WTC11 (cell line): Measurements from ENCODE around the gene MYOF. TPM values are rescaled to one million over a fixed set of nuclear protein-coding genes. Genes with fewer than 3 reads are reported as not detected.

Source experiments
- ATAC-seq: fragments of 200-7000 bp; cut with Tn5 transposase; 2 replicates; pipeline ENCODE4 v1.10.0; 2021; ENCODE audit warnings: mild to moderate bottlenecking, moderate library complexity
- CTCF ChIA-PET: fragments of 300-600 bp; sonication (Branson Sonifier 250); formaldehyde crosslinking; loops from one replicate; lab custom pipeline; 2021; ENCODE audit warnings: antibody characterized with exemption; lab: Charles Lee
- POLR2A ChIA-PET: fragments of 350-600 bp; sonication (Branson Sonifier 250); formaldehyde crosslinking; loops from one replicate; lab custom pipeline; 2021; ENCODE audit warnings: antibody characterized with exemption; lab: Charles Lee
- DNase-seq: peaks from one replicate; pipeline ENCODE4 v3.0.0; 2021; ENCODE audit warnings: low spot score
- H3K27ac Mint-ChIP-seq: 2 replicates; pipeline ENCODE4 v1.8.0; 2021; ENCODE audit warnings: mixed read lengths
- H3K27me3 Mint-ChIP-seq: 2 replicates; pipeline ENCODE4 v1.8.0; 2021; ENCODE audit warnings: low read depth, mild to moderate bottlenecking, moderate library complexity, mixed read lengths
- H3K36me3 Mint-ChIP-seq: 2 replicates; pipeline ENCODE4 v1.8.0; 2021; ENCODE audit warnings: mixed read lengths
- H3K4me1 Mint-ChIP-seq: 2 replicates; pipeline ENCODE4 v1.8.0; 2022; ENCODE audit warnings: mixed read lengths
- H3K4me3 Mint-ChIP-seq: 2 replicates; pipeline ENCODE4 v1.8.0; 2021; ENCODE audit warnings: mild to moderate bottlenecking, moderate library complexity, mixed read lengths
- H3K9me3 Mint-ChIP-seq: 2 replicates; pipeline ENCODE4 v1.8.0; 2021; ENCODE audit warnings: mixed read lengths
- ATF1 ChIP-seq: sonication (generic); formaldehyde crosslinking; IDR thresholded peaks from 2 replicates; pipeline ENCODE4 v1.8.1; 2023; ENCODE audit warnings: mild to moderate bottlenecking, moderate library complexity, missing genetic modification reagents
- CBFB ChIP-seq: sonication (generic); formaldehyde crosslinking; IDR thresholded peaks from 2 replicates; pipeline ENCODE4 v1.8.1; 2022; ENCODE audit warnings: mild to moderate bottlenecking, low read depth, missing genetic modification reagents
- FOXP1 ChIP-seq: sonication (generic); formaldehyde crosslinking; IDR thresholded peaks from 2 replicates; pipeline ENCODE4 v1.8.0; 2022; ENCODE audit warnings: missing genetic modification reagents, mild to moderate bottlenecking, moderate library complexity, borderline replicate concordance
- GTF2I ChIP-seq: fragments of 250-450 bp; sonication (Bioruptor Pico); conservative IDR thresholded peaks from 2 replicates; pipeline ENCODE4 v1.4.0; 2021; ENCODE audit warnings: mild to moderate bottlenecking
- MXD4 ChIP-seq: fragments of 250-450 bp; sonication (Bioruptor Pico); IDR thresholded peaks from 2 replicates; pipeline ENCODE4 v1.8.0; 2021; ENCODE audit warnings: mild to moderate bottlenecking, moderate library complexity, borderline replicate concordance
- RORB ChIP-seq: fragments of 250-450 bp; sonication (Bioruptor Pico); IDR thresholded peaks from 2 replicates; pipeline ENCODE4 v1.9.0; 2021; ENCODE audit warnings: mild to moderate bottlenecking
- ZNF671 ChIP-seq: fragments of 250-450 bp; sonication (Bioruptor Pico); IDR thresholded peaks from 2 replicates; pipeline ENCODE4 v1.8.0; 2021; ENCODE audit warnings: mild to moderate bottlenecking
- total RNA-seq: library from RNA; stranded (reverse); gene quantifications from 3 replicates; pipeline ENCODE4 v1.2.3, GENCODE V29; 2021
- TF ChIP-seq, protein P1 (sequence below): fragments of 250-450 bp; sonication (Bioruptor Pico); IDR thresholded peaks from 2 replicates; pipeline ENCODE4 v1.9.0; 2021; ENCODE audit warnings: moderate library complexity, mild to moderate bottlenecking, inconsistent platforms, borderline replicate concordance
- TF ChIP-seq, protein P2 (sequence below): fragments of 250-450 bp; sonication (Bioruptor Pico); conservative IDR thresholded peaks from 2 replicates; pipeline ENCODE4 v1.9.0; 2021; ENCODE audit warnings: mild to moderate bottlenecking
- TF ChIP-seq, protein P3 (sequence below): fragments of 250-450 bp; sonication (Bioruptor Pico); IDR thresholded peaks from 2 replicates; pipeline ENCODE4 v2.1.2; 2022; ENCODE audit warnings: mild to moderate bottlenecking, moderate library complexity
- TF ChIP-seq, protein P4 (sequence below): sonication (generic); formaldehyde crosslinking; IDR thresholded peaks from 2 replicates; pipeline ENCODE4 v1.8.0; 2023; ENCODE audit warnings: missing genetic modification reagents
- TF ChIP-seq, protein P5 (sequence below): sonication (generic); formaldehyde crosslinking; IDR thresholded peaks from 2 replicates; pipeline ENCODE4 v1.8.0; 2023; ENCODE audit warnings: missing genetic modification reagents, mild to moderate bottlenecking, borderline replicate concordance
- TF ChIP-seq, protein P6 (sequence below): fragments of 250-450 bp; sonication (Bioruptor Pico); IDR thresholded peaks from 2 replicates; pipeline ENCODE4 v1.9.0; 2021; ENCODE audit warnings: mild to moderate bottlenecking, borderline replicate concordance
- TF ChIP-seq, protein P7 (sequence below): sonication (generic); formaldehyde crosslinking; IDR thresholded peaks from 2 replicates; pipeline ENCODE4 v1.8.0; 2022; ENCODE audit warnings: mild to moderate bottlenecking, missing genetic modification reagents
- TF ChIP-seq, protein P8 (sequence below): sonication (generic); formaldehyde crosslinking; IDR thresholded peaks from 2 replicates; pipeline ENCODE4 v1.8.1; 2023; ENCODE audit warnings: mild to moderate bottlenecking, missing genetic modification reagents, borderline replicate concordance
- TF ChIP-seq, protein P9 (sequence below): fragments of 250-450 bp; sonication (Bioruptor Pico); IDR thresholded peaks from 2 replicates; pipeline ENCODE4 v1.8.0; 2021; ENCODE audit warnings: mild to moderate bottlenecking

MYOF gene
- total RNA-seq, 1 experiment from 2014 or later = 1.8 TPM

DNA sequence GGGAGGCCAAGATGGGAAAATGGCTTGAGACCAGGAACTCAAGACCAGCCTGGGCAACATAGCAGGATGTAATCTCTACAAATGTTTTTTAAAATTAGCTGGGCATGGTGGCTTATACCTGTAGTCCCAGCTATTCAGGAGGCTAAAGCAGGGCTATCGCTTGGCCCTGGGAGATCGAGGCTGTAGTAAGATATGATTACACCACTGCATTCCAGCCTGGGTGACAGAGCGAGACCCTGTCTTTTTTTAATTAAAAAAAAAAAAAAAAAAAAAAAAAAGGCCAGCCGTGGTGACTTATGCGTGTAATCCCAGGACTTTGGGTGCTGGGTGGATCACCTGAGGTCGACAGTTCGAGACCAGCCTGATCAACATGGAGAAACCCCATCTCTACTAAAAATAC lies 27.4 kb downstream of the MYOF start (continued):
- TF ChIP-seq FOXP1 (CRISPR knock-in tag) = no peak
- TF ChIP-seq, protein P1, sequence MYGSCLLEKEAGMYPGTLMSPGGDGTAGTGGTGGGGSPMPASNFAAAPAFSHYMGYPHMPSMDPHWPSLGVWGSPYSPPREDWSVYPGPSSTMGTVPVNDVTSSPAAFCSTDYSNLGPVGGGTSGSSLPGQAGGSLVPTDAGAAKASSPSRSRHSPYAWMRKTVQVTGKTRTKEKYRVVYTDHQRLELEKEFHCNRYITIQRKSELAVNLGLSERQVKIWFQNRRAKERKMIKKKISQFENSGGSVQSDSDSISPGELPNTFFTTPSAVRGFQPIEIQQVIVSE (CRISPR knock-in tag) = no peak
- no peak for TF ChIP-seq RORB (CRISPR knock-in tag)
- no peak for TF ChIP-seq CBFB (CRISPR knock-in tag)
- no peak for TF ChIP-seq ATF1 (CRISPR knock-in tag)

DNA sequence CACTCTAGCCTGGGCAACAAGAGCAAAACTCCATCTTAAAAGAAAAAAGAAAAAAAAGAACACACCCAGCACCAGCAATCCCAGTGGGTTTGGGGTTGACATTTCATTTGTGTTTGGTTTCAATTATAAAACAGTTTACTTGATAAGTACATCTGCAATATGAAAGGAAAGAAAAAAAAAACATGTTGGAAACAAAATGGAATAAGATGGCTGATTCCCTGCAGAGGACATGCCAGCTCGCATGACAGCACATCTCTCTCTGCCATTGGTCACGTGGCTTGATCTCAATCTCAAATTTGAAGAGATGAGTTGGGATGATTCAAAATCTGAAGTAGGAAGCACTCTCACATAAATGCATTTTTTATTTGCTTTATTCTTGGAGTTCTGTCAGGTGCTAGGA lies 28.0 kb downstream of the MYOF start:
- ChIA-PET CTCF (no interaction called here), POLR2A (interaction anchor here (0.5 kb wide), 1 partner anchor 8 kb away, joined by 4 read pairs; no protein-coding TSS in a partner anchor)
- Mint-ChIP-seq H3K36me3 (no peaks in the 10 kb centered on the region), H3K27ac (no peak overlapping the region), H3K4me1 (peaks cover 7% of the 10 kb centered on the region; the same call in 1 of the 2 replicates), H3K27me3 (no peaks in the 10 kb centered on the region), H3K4me3 (no peak overlapping the region), H3K9me3 (no peaks in the 10 kb centered on the region)
- no peak for DNase-seq
- no peak for ATAC-seq
- TF ChIP-seq, protein P2, sequence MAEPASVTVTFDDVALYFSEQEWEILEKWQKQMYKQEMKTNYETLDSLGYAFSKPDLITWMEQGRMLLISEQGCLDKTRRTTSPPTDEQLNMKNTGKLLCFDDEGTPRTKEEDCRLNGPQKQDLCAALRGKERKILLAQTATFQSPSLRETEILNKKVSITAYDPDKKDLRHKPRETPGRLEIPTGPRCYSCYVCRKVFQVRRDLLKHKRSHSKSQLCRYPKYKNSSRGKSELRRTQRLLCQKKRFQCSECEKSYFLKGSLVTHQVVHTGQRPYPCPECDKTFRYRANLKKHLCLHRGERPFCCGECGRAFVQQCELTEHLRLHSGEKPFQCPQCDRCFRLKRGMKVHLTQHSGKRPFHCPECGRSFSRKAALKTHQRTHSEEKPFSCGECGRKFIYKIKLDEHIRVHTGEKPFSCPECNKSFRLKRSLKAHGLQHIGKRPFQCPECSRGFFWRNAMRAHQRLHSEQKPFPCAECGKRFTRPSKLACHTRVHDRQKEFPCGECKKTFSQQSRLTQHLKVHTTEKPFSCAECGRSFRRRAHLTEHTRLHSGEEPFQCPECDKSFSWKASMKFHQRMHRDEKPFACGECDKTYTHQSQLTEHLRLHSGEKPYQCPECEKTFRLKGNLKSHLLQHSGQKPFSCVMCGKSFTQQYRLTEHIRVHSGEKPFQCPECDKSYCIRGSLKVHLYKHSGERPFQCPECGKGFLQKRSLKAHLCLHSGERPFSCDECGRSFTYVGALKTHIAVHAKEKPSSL (CRISPR knock-in tag) = no peak
- TF ChIP-seq ATF1 (CRISPR knock-in tag) = no peak
- TF ChIP-seq, protein P3, sequence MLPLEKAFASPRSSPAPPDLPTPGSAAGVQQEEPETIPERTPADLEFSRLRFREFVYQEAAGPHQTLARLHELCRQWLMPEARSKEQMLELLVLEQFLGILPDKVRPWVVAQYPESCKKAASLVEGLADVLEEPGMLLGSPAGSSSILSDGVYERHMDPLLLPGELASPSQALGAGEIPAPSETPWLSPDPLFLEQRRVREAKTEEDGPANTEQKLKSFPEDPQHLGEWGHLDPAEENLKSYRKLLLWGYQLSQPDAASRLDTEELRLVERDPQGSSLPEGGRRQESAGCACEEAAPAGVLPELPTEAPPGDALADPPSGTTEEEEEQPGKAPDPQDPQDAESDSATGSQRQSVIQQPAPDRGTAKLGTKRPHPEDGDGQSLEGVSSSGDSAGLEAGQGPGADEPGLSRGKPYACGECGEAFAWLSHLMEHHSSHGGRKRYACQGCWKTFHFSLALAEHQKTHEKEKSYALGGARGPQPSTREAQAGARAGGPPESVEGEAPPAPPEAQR (CRISPR knock-in tag) = no peak
- TF ChIP-seq, protein P4, sequence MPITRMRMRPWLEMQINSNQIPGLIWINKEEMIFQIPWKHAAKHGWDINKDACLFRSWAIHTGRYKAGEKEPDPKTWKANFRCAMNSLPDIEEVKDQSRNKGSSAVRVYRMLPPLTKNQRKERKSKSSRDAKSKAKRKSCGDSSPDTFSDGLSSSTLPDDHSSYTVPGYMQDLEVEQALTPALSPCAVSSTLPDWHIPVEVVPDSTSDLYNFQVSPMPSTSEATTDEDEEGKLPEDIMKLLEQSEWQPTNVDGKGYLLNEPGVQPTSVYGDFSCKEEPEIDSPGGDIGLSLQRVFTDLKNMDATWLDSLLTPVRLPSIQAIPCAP (CRISPR knock-in tag) = no peak
- TF ChIP-seq GTF2I (CRISPR knock-in tag) = no peak
- TF ChIP-seq ZNF671 (CRISPR knock-in tag) = no peak
- TF ChIP-seq, protein P5, sequence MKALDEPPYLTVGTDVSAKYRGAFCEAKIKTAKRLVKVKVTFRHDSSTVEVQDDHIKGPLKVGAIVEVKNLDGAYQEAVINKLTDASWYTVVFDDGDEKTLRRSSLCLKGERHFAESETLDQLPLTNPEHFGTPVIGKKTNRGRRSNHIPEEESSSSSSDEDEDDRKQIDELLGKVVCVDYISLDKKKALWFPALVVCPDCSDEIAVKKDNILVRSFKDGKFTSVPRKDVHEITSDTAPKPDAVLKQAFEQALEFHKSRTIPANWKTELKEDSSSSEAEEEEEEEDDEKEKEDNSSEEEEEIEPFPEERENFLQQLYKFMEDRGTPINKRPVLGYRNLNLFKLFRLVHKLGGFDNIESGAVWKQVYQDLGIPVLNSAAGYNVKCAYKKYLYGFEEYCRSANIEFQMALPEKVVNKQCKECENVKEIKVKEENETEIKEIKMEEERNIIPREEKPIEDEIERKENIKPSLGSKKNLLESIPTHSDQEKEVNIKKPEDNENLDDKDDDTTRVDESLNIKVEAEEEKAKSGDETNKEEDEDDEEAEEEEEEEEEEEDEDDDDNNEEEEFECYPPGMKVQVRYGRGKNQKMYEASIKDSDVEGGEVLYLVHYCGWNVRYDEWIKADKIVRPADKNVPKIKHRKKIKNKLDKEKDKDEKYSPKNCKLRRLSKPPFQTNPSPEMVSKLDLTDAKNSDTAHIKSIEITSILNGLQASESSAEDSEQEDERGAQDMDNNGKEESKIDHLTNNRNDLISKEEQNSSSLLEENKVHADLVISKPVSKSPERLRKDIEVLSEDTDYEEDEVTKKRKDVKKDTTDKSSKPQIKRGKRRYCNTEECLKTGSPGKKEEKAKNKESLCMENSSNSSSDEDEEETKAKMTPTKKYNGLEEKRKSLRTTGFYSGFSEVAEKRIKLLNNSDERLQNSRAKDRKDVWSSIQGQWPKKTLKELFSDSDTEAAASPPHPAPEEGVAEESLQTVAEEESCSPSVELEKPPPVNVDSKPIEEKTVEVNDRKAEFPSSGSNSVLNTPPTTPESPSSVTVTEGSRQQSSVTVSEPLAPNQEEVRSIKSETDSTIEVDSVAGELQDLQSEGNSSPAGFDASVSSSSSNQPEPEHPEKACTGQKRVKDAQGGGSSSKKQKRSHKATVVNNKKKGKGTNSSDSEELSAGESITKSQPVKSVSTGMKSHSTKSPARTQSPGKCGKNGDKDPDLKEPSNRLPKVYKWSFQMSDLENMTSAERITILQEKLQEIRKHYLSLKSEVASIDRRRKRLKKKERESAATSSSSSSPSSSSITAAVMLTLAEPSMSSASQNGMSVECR (CRISPR knock-in tag) = no peak
- TF ChIP-seq, protein P6, sequence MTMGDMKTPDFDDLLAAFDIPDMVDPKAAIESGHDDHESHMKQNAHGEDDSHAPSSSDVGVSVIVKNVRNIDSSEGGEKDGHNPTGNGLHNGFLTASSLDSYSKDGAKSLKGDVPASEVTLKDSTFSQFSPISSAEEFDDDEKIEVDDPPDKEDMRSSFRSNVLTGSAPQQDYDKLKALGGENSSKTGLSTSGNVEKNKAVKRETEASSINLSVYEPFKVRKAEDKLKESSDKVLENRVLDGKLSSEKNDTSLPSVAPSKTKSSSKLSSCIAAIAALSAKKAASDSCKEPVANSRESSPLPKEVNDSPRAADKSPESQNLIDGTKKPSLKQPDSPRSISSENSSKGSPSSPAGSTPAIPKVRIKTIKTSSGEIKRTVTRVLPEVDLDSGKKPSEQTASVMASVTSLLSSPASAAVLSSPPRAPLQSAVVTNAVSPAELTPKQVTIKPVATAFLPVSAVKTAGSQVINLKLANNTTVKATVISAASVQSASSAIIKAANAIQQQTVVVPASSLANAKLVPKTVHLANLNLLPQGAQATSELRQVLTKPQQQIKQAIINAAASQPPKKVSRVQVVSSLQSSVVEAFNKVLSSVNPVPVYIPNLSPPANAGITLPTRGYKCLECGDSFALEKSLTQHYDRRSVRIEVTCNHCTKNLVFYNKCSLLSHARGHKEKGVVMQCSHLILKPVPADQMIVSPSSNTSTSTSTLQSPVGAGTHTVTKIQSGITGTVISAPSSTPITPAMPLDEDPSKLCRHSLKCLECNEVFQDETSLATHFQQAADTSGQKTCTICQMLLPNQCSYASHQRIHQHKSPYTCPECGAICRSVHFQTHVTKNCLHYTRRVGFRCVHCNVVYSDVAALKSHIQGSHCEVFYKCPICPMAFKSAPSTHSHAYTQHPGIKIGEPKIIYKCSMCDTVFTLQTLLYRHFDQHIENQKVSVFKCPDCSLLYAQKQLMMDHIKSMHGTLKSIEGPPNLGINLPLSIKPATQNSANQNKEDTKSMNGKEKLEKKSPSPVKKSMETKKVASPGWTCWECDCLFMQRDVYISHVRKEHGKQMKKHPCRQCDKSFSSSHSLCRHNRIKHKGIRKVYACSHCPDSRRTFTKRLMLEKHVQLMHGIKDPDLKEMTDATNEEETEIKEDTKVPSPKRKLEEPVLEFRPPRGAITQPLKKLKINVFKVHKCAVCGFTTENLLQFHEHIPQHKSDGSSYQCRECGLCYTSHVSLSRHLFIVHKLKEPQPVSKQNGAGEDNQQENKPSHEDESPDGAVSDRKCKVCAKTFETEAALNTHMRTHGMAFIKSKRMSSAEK (CRISPR knock-in tag) = no peak
- TF ChIP-seq, protein P7, sequence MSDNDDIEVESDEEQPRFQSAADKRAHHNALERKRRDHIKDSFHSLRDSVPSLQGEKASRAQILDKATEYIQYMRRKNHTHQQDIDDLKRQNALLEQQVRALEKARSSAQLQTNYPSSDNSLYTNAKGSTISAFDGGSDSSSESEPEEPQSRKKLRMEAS = no peak
- TF ChIP-seq MXD4 (CRISPR knock-in tag) = no peak
- TF ChIP-seq, protein P8, sequence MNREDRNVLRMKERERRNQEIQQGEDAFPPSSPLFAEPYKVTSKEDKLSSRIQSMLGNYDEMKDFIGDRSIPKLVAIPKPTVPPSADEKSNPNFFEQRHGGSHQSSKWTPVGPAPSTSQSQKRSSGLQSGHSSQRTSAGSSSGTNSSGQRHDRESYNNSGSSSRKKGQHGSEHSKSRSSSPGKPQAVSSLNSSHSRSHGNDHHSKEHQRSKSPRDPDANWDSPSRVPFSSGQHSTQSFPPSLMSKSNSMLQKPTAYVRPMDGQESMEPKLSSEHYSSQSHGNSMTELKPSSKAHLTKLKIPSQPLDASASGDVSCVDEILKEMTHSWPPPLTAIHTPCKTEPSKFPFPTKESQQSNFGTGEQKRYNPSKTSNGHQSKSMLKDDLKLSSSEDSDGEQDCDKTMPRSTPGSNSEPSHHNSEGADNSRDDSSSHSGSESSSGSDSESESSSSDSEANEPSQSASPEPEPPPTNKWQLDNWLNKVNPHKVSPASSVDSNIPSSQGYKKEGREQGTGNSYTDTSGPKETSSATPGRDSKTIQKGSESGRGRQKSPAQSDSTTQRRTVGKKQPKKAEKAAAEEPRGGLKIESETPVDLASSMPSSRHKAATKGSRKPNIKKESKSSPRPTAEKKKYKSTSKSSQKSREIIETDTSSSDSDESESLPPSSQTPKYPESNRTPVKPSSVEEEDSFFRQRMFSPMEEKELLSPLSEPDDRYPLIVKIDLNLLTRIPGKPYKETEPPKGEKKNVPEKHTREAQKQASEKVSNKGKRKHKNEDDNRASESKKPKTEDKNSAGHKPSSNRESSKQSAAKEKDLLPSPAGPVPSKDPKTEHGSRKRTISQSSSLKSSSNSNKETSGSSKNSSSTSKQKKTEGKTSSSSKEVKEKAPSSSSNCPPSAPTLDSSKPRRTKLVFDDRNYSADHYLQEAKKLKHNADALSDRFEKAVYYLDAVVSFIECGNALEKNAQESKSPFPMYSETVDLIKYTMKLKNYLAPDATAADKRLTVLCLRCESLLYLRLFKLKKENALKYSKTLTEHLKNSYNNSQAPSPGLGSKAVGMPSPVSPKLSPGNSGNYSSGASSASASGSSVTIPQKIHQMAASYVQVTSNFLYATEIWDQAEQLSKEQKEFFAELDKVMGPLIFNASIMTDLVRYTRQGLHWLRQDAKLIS (CRISPR knock-in tag) = no peak
- TF ChIP-seq, protein P9, sequence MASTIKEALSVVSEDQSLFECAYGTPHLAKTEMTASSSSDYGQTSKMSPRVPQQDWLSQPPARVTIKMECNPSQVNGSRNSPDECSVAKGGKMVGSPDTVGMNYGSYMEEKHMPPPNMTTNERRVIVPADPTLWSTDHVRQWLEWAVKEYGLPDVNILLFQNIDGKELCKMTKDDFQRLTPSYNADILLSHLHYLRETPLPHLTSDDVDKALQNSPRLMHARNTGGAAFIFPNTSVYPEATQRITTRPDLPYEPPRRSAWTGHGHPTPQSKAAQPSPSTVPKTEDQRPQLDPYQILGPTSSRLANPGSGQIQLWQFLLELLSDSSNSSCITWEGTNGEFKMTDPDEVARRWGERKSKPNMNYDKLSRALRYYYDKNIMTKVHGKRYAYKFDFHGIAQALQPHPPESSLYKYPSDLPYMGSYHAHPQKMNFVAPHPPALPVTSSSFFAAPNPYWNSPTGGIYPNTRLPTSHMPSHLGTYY (CRISPR knock-in tag) = no peak
